Nephron (organoid): Measurements from ENCODE around the gene TLX3.
"Not testable (repeated sequence)": the region's sequence is repeated elsewhere in the genome, so short reads cannot be mapped to it uniquely, and the experiment has no call there.

Experiments
- H3K27ac Mint-ChIP-seq, 3 experiments: 2 replicates each; pipeline ENCODE4 v1.8.0; 2020; ENCODE audit warnings: mixed read lengths in 3 of 3, mild to moderate bottlenecking in 2 of 3, moderate library complexity in 1 of 3
- H3K27me3 Mint-ChIP-seq: 2 replicates; pipeline ENCODE4 v1.8.0; 2021; ENCODE audit warnings: low read depth, mild to moderate bottlenecking, moderate library complexity, mixed read lengths
- H3K36me3 Mint-ChIP-seq: 2 replicates; pipeline ENCODE4 v1.8.0; 2020; ENCODE audit warnings: low read depth, mixed read lengths
- H3K4me1 Mint-ChIP-seq: 2 replicates; pipeline ENCODE4 v1.8.0; 2020; ENCODE audit warnings: mixed read lengths
- H3K4me3 Mint-ChIP-seq, 3 experiments: 2 replicates each; pipeline ENCODE4 v1.8.0; 2020; ENCODE audit warnings: mild to moderate bottlenecking in 3 of 3, mixed read lengths in 3 of 3, moderate library complexity in 2 of 3
- H3K9me3 Mint-ChIP-seq: 2 replicates; pipeline ENCODE4 v1.8.0; 2020; ENCODE audit warnings: mixed read lengths
- CTCF ChIP-seq, 3 experiments: fragments of 200-600 bp; sonication (generic); IDR thresholded peaks; one replicate each; pipeline ENCODE4 v1.5.0; 2021; ENCODE audit warnings: antibody characterized with exemption in 3 of 3; ENCODE audit not compliant: unreplicated experiment in 3 of 3

Gene TLX3

GRCh38 chr5:171295801-171296200, 13.2 kb upstream of the TLX3 start:
- no peaks in the 10 kb centered on the region for H3K36me3 Mint-ChIP-seq
- no peaks in the 10 kb centered on the region for H3K9me3 Mint-ChIP-seq
- no peak for TF ChIP-seq CTCF (IDR thresholded peaks at IDR 0.05; ENCODE audit: unreplicated experiment in 3 of 3)
- no peaks in the 10 kb centered on the region for H3K4me1 Mint-ChIP-seq
- H3K27ac Mint-ChIP-seq, result no peak overlapping the region
- no peak overlapping the region for H3K4me3 Mint-ChIP-seq
- H3K27me3 Mint-ChIP-seq, result no peaks in the 10 kb centered on the region

- H3K4me1 Mint-ChIP-seq, H3K4me3 Mint-ChIP-seq, H3K9me3 Mint-ChIP-seq, H3K27ac Mint-ChIP-seq, H3K36me3 Mint-ChIP-seq: not testable (repeated sequence)
- peaks cover 17% of the 10 kb centered on the region for H3K27me3 Mint-ChIP-seq
These were observed 11.1 kb upstream of the TLX3 start for GRCh38 chr5:171297941-171298340.

- Mint-ChIP-seq H3K9me3 (no peaks in the 10 kb centered on the region), H3K27ac (no peak overlapping the region), H3K4me1 (no peaks in the 10 kb centered on the region), H3K27me3 (peaks cover 30% of the 10 kb centered on the region), H3K4me3 (no peak overlapping the region), H3K36me3 (no peaks in the 10 kb centered on the region)
- TF ChIP-seq CTCF (IDR thresholded peaks at IDR 0.05; ENCODE audit: unreplicated experiment in 3 of 3), result no peak
These were observed 9.8 kb upstream of the TLX3 start for GRCh38 chr5:171299228-171299627.

GRCh38 chr5:171299851-171300250, 9.2 kb upstream of the TLX3 start:
- no peaks in the 10 kb centered on the region for H3K9me3 Mint-ChIP-seq
- TF ChIP-seq CTCF (IDR thresholded peaks at IDR 0.05; ENCODE audit: unreplicated experiment in 3 of 3), result no peak

GRCh38 chr5:171300358-171300757, 8.7 kb upstream of the TLX3 start:
- Mint-ChIP-seq H3K27ac (no peak overlapping the region), H3K4me1 (no peaks in the 10 kb centered on the region), H3K36me3 (no peaks in the 10 kb centered on the region), H3K4me3 (no peak overlapping the region), H3K9me3 (no peaks in the 10 kb centered on the region), H3K27me3 (peaks cover 41% of the 10 kb centered on the region)
- no peak for TF ChIP-seq CTCF (IDR thresholded peaks at IDR 0.05; ENCODE audit: unreplicated experiment in 3 of 3)

More at GRCh38 chr5:171299851-171300250, 9.2 kb upstream of the TLX3 start:
- Mint-ChIP-seq H3K36me3 (no peaks in the 10 kb centered on the region), H3K4me3 (no peak overlapping the region), H3K27ac (no peak overlapping the region), H3K4me1 (no peaks in the 10 kb centered on the region), H3K27me3 (peaks cover 36% of the 10 kb centered on the region)

GRCh38 chr5:171306166-171306565, 2.9 kb upstream of the TLX3 start:
- TF ChIP-seq CTCF (IDR thresholded peaks at IDR 0.05; ENCODE audit: unreplicated experiment in 3 of 3), result no peak
- H3K36me3 Mint-ChIP-seq, result no peaks in the 10 kb centered on the region
- peaks cover 96% of the 10 kb centered on the region for H3K27me3 Mint-ChIP-seq
- no peak overlapping the region for H3K4me3 Mint-ChIP-seq
- H3K9me3 Mint-ChIP-seq, result no peaks in the 10 kb centered on the region
- peaks cover 17% of the 10 kb centered on the region for H3K4me1 Mint-ChIP-seq
- no peak overlapping the region for H3K27ac Mint-ChIP-seq
